HUES6 (cell line): ENCODE results near the gene MEFV.

Experiments used
- H3K27ac ChIP-seq: 2 replicates; pipeline ENCODE4 v1.7.0; 2013; ENCODE audit warnings: low read depth, mild to moderate bottlenecking, low read length, inconsistent platforms
- H3K27me3 ChIP-seq: 2 replicates; pipeline ENCODE4 v1.6.1; 2013; ENCODE audit warnings: low read length; ENCODE audit not compliant: control insufficient read depth, insufficient read depth
- H3K36me3 ChIP-seq: 2 replicates; pipeline ENCODE4 v1.6.1; 2013; ENCODE audit warnings: low read length; ENCODE audit not compliant: control insufficient read depth, insufficient read depth
- H3K4me1 ChIP-seq: 2 replicates; pipeline ENCODE4 v1.6.1; 2013; ENCODE audit warnings: low read length; ENCODE audit not compliant: control insufficient read depth, insufficient read depth
- H3K4me3 ChIP-seq: 2 replicates; pipeline ENCODE4 v1.5.1; 2013; ENCODE audit warnings: low read depth, low read length
- H3K9ac ChIP-seq: one replicate; pipeline ENCODE4 v1.6.1; 2013; ENCODE audit warnings: mild to moderate bottlenecking, low read length
- H3K9me3 ChIP-seq: 2 replicates; pipeline ENCODE4 v1.6.1; 2013; ENCODE audit warnings: low read depth, low read length; ENCODE audit not compliant: control insufficient read depth, insufficient read depth

MEFV gene

DNA sequence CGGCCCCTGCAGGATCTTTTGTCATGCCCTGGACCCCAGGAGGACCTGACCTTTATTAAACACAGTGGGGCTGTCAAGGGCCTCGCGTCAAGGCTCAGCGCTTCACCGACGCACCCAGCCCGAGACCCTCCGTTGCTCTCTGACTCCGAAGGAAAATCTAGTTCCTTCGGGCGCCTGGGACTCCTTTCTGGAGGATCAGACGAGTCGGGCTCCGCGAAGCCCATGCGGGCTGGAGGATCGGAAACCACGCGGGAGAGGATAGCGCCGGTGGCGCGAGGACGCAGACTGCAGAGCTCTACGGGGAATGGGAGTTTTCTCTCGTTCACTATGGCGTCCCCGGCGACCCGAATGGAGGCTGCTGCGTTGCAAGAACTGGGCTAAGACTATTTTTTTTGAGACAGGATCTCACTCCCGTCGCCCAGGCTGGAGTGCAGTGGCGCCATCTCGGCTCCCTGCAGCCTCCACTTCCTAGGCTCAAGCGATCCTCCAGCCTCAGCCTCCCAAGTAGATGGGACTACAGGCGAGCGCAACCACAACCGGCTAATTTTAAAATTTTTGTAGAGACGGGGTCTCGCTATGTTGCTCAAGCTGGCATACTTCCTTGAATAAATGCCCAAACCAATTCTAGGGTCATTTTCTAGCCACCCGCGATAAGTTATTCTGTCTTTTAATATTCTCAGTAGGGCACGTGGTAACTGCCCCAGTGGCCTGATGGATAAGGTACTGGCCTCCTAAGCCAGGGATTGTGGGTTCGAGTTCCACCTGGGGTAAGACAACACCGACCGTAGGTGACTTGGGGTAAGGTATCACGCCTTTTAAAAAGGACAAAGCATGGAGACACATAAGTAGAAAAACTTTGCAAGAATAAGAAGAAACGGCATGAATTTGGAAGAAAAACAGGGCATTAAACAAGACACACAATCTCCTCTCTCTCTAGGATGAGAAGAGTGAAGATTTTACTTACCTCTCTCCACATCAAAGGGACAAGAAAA, 62.9 kb downstream of the MEFV start:
- Histone ChIP-seq H3K4me1 (no peaks in the 10 kb centered on the region), H3K36me3 (no peaks in the 10 kb centered on the region), H3K4me3 (peak overlapping the region; percentile 36; the same call in 1 of the 2 replicates), H3K27ac (no peak overlapping the region), H3K27me3 (peaks cover 63% of the 10 kb centered on the region), H3K9me3 (no peaks in the 10 kb centered on the region), H3K9ac (no peak overlapping the region)

DNA sequence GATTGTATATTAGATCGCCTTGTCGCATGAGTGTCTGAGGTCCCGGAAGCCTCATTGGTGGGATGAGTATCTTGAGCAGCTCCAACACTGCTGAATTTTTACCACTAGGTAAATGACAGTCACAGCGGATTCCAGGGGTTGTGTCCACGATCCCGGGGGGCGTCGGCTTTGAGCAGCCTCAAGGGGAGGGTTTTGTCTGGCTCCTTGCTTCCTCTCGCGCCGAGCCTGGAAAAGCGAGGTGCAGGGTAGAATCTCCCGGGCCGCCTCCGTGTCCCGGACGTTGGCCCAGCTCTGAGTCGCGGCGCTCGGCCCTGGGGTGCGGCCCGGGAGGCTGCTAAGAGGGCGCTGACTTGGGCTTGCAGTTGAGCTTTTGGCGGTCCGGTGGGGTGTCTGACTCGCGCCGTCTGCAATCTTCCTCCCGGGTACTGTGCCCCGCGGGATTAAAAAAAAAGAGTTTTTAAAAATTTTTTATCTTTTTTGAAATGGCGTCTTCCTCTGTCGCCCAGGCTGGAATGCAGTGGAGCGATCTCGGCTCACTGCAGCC, 63.9 kb downstream of the MEFV start:
- H3K9ac ChIP-seq: no peak overlapping the region
- no peaks in the 10 kb centered on the region for H3K9me3 ChIP-seq
- no peaks in the 10 kb centered on the region for H3K36me3 ChIP-seq
- H3K27me3 ChIP-seq: peaks cover 56% of the 10 kb centered on the region
- peak overlapping the region; percentile 95 for H3K4me3 ChIP-seq
- H3K4me1 ChIP-seq: no peaks in the 10 kb centered on the region
- H3K27ac ChIP-seq: no peak overlapping the region
